ENCODE results near the gene TMEM120A. TPM values are rescaled to one million over a fixed set of nuclear protein-coding genes. Genes with fewer than 3 reads are reported as not detected.

Gene TMEM120A
- total RNA-seq, 4 donors from 2014 or later: 6.2 to 32.4 (median 29.0) TPM

GRCh38 chr7:75951506-75951905 lies 42.9 kb downstream of the TMEM120A start:
- 62 to 80% methylated on average over 1 to 5 of the region's 5 CpGs for WGBS, 2 donors (ENCODE audit: low coverage in 1 of 2)
- Histone ChIP-seq H3K4me1 (peaks cover 0 to 30% (median 4%) of the 10 kb centered on the region in 3 donors), H3K27me3 (no peaks in the 10 kb centered on the region), H3K27ac (no peak overlapping the region), H3K4me3 (no peak overlapping the region), H3K9me3 (no peaks in the 10 kb centered on the region), H3K36me3 (peaks cover 0 to 40% of the 10 kb centered on the region in 2 donors)
- peak; percentile 68 for ATAC-seq
- no peak for TF ChIP-seq POLR2AphosphoS5 (IDR thresholded peaks at IDR 0.05)
- no peak for TF ChIP-seq EP300 (IDR thresholded peaks at IDR 0.05)
- TF ChIP-seq CTCF (IDR thresholded peaks at IDR 0.05): no peak
- no peak for TF ChIP-seq POLR2A (IDR thresholded peaks at IDR 0.05)

- H3K36me3 ChIP-seq: peaks cover 0 to 27% of the 10 kb centered on the region in 2 donors
- ATAC-seq: no peak
- TF ChIP-seq EP300 (IDR thresholded peaks at IDR 0.05) (no peak), CTCF (IDR thresholded peaks at IDR 0.05) (no peak), POLR2AphosphoS5 (IDR thresholded peaks at IDR 0.05) (no peak), POLR2A (IDR thresholded peaks at IDR 0.05) (no peak)
- 62 to 96% methylated on average over 4 to 12 of the region's 15 CpGs for WGBS, 2 donors (ENCODE audit: low coverage in 1 of 2)
- H3K4me1 ChIP-seq: peaks cover 0 to 30% (median 4%) of the 10 kb centered on the region in 3 donors
- H3K27ac ChIP-seq: no peak overlapping the region
- no peaks in the 10 kb centered on the region for H3K27me3 ChIP-seq
- no peaks in the 10 kb centered on the region for H3K9me3 ChIP-seq
- no peak overlapping the region for H3K4me3 ChIP-seq
Observed at GRCh38 chr7:75950111-75950681, 44.2 kb downstream of the TMEM120A start.

- peaks cover 0 to 9% of the 10 kb centered on the region in 2 donors for H3K36me3 ChIP-seq
- no peaks in the 10 kb centered on the region for H3K9me3 ChIP-seq
- H3K27ac ChIP-seq: no peak overlapping the region
- TF ChIP-seq EP300 (IDR thresholded peaks at IDR 0.05): no peak
- TF ChIP-seq POLR2A (IDR thresholded peaks at IDR 0.05): no peak
- no peak for TF ChIP-seq POLR2AphosphoS5 (IDR thresholded peaks at IDR 0.05)
- TF ChIP-seq CTCF (IDR thresholded peaks at IDR 0.05): no peak
- H3K27me3 ChIP-seq: no peaks in the 10 kb centered on the region
- 35% methylated on average over 2 of the region's 9 CpGs; no CpG with 5 or more reads in 1 of the 2 donors for WGBS, 2 donors (ENCODE audit: low coverage in 1 of 2)
- ATAC-seq: no peak
- peaks cover 0 to 30% (median 4%) of the 10 kb centered on the region in 3 donors for H3K4me1 ChIP-seq
- no peak overlapping the region for H3K4me3 ChIP-seq
Observed at GRCh38 chr7:75948179-75948578, 46.2 kb downstream of the TMEM120A start.

- Histone ChIP-seq H3K36me3 (peaks cover 0 to 9% of the 10 kb centered on the region in 2 donors), H3K27ac (no peak overlapping the region), H3K4me3 (no peak overlapping the region), H3K27me3 (no peaks in the 10 kb centered on the region), H3K4me1 (peaks cover 0 to 24% (median 4%) of the 10 kb centered on the region in 3 donors), H3K9me3 (no peaks in the 10 kb centered on the region)
- TF ChIP-seq POLR2A (IDR thresholded peaks at IDR 0.05) (no peak), CTCF (IDR thresholded peaks at IDR 0.05) (no peak), EP300 (IDR thresholded peaks at IDR 0.05) (no peak), POLR2AphosphoS5 (IDR thresholded peaks at IDR 0.05) (no peak)
- no peak for ATAC-seq
- 68 to 76% methylated on average over 5 of the region's 8 CpGs for WGBS, 2 donors (ENCODE audit: low coverage in 1 of 2)
Observed at GRCh38 chr7:75946207-75946855, 48.1 kb downstream of the TMEM120A start.

Data from gastroesophageal sphincter (tissue), 4 donors.